A549 (cell line): ENCODE results near the gene FOLR1.

Source experiments
- CHD2 ChIP-seq: fragments of 150-350 bp; IDR thresholded peaks from 2 replicates; pipeline ENCODE4 v1.6.1; 2014; ENCODE audit warnings: low read length; ENCODE audit not compliant: partially characterized antibody
- CHD4 ChIP-seq: fragments of 200-600 bp; sonication (generic); IDR thresholded peaks from 2 replicates; pipeline ENCODE4 v1.6.1; 2016; ENCODE audit warnings: antibody characterized with exemption, mild to moderate bottlenecking, borderline replicate concordance
- CTCF ChIP-seq: fragments of >200 bp; sonication (Bioruptor Twin); formaldehyde crosslinking; IDR thresholded peaks from 3 replicates; pipeline ENCODE4 v1.5.1; 2016
- ELK1 ChIP-seq: fragments of 150-350 bp; IDR thresholded peaks from 2 replicates; pipeline ENCODE4 v1.6.1; 2014; ENCODE audit warnings: low read depth, mild to moderate bottlenecking, low read length
- EP300 ChIP-seq, 2 experiments: fragments of >200 bp; sonication (Bioruptor Twin); formaldehyde crosslinking; IDR thresholded peaks; 2 replicates in 1 of 2; 3 replicates in 1 of 2; pipeline ENCODE4 v1.6.1; 2016 to 2017
- MAFK ChIP-seq: fragments of 450-650 bp; IDR thresholded peaks from 2 replicates; pipeline ENCODE4 v1.6.1; 2014; ENCODE audit not compliant: partially characterized antibody
- MAX ChIP-seq: IDR thresholded peaks from 2 replicates; pipeline ENCODE4 v1.6.1; 2012
- NFE2L2 ChIP-seq: fragments of 150-350 bp; conservative IDR thresholded peaks from 2 replicates; pipeline ENCODE4 v1.6.1; 2014; ENCODE audit warnings: low read length
- POLR2A ChIP-seq: IDR thresholded peaks from 2 replicates; pipeline ENCODE4 v1.6.1; 2012; ENCODE audit warnings: mild to moderate bottlenecking, low read length
- POLR2AphosphoS2 ChIP-seq: conservative IDR thresholded peaks from 2 replicates; pipeline ENCODE4 v1.6.1; 2012; ENCODE audit warnings: low read length, improper control_type of control experiment, inconsistent platforms
- RAD21 ChIP-seq, 2 experiments: fragments of >200 bp in 1 of 2; sonication (Bioruptor Twin) in 1 of 2; formaldehyde crosslinking in 1 of 2; IDR thresholded peaks in 1 of 2; conservative IDR thresholded peaks in 1 of 2; 2 replicates in 1 of 2; 3 replicates in 1 of 2; pipeline ENCODE4 v1.6.1; 2012 to 2018; ENCODE audit warnings: inconsistent platforms in 1 of 2

GRCh38 chr11:72222106-72222891 is 30.4 kb downstream of the FOLR1 start:
- TF ChIP-seq MAFK (no peak), CHD4 (no peak), POLR2AphosphoS2 (no peak), EP300 (IDR thresholded peaks at IDR 0.05) (no peak), ELK1 (no peak), MAX (no peak), POLR2A (no peak), CHD2 (no peak), CTCF (no peak), NFE2L2 (no peak), RAD21 (conservative IDR thresholded peaks at IDR 0.05 in 1 of 2, IDR thresholded peaks at IDR 0.05 in 1 of 2) (no peak)
